Colonic mucosa (tissue), 4 donors: Measurements from ENCODE around the gene ERVFRD-1. TPM values are rescaled to one million over a fixed set of nuclear protein-coding genes. Genes with fewer than 3 reads are reported as not detected.

Experiments
- DNase-seq: peaks from one replicate; pipeline ENCODE4 v3.0.0-alpha.2; 2020
- H3K27ac ChIP-seq: fragments of 200-600 bp; one replicate; pipeline ENCODE4 v1.8.0; 2021
- H3K27me3 ChIP-seq: fragments of 200-600 bp; one replicate; pipeline ENCODE4 v1.8.0; 2021
- H3K36me3 ChIP-seq: fragments of 200-600 bp; one replicate; pipeline ENCODE4 v1.8.0; 2021
- H3K4me1 ChIP-seq: fragments of 200-600 bp; one replicate; pipeline ENCODE4 v1.8.0; 2021; ENCODE audit warnings: mild to moderate bottlenecking
- H3K4me3 ChIP-seq: fragments of 200-600 bp; one replicate; pipeline ENCODE4 v1.8.0; 2021
- H3K9ac ChIP-seq, 2 donors: one replicate each; pipeline ENCODE4 v1.7.0; 2013; ENCODE audit warnings: control low read depth in 2 of 2, low read depth in 2 of 2, low read length in 2 of 2
- H3K9me3 ChIP-seq: fragments of 200-600 bp; one replicate; pipeline ENCODE4 v1.8.0; 2021
- CTCF ChIP-seq: fragments of 200-600 bp; IDR thresholded peaks from one replicate; pipeline ENCODE4 v1.8.0; 2022; ENCODE audit warnings: antibody characterized with exemption, mild to moderate bottlenecking
- intact Hi-C: fragments of 100-400 bp; cut with DNase I; formaldehyde crosslinking; loops from one replicate; pipeline ENCODE4 v1.14.1; 2022
- total RNA-seq, 2 donors: library from RNA; stranded (reverse); fragmentation: NEBNext Ultra II Directional in 1 of 2; extraction: Animal tissue kit (Norgen Biotek cat#: 25700) in 1 of 2; gene quantifications; one replicate each; pipeline ENCODE4 v1.2.1, GENCODE V29; 2021
- donor health status: healthy.
- donor health status: DM: no; HTN: no; CAD: no.
- donor health status: DM: no; HTN: no; CAD: no.

The ERVFRD-1 gene
- total RNA-seq, 2 donors from 2014 or later = 0.10 TPM; not detected in 1

DNA sequence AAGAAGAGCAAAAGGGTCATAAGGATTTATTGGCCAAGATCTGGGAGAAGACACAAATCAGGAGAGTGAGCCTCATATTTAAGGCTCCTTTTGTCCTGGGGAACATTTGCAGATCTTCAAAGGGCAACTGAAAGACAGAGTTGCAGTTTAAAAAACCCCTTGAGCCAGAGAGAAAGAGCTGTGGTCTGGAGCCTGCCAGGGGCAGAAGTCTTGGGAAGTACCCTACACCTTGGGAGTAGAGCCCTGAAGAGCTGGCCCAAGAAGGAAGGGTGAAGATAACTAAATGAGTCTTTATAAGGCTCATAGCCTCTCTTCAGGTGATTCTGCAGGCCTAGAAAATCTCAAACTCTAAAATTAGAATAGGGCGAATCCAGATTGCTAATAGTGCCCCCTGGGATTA is 40.0 kb upstream of the ERVFRD-1 start:
- H3K36me3 ChIP-seq = no peaks in the 10 kb centered on the region
- no peaks in the 10 kb centered on the region for H3K9me3 ChIP-seq
- no peak overlapping the region for H3K4me3 ChIP-seq
- H3K4me1 ChIP-seq = no peaks in the 10 kb centered on the region
- intact Hi-C loops = no loop called here
- H3K27me3 ChIP-seq = no peaks in the 10 kb centered on the region
- DNase-seq = no peak
- no peak overlapping the region for H3K9ac ChIP-seq
- H3K27ac ChIP-seq = no peak overlapping the region
- no peak for TF ChIP-seq CTCF

GRCh38 chr6:11149551-11149950 is 38.0 kb upstream of the ERVFRD-1 start:
- Histone ChIP-seq H3K9ac (no peak overlapping the region), H3K9me3 (no peaks in the 10 kb centered on the region), H3K27me3 (no peaks in the 10 kb centered on the region), H3K36me3 (no peaks in the 10 kb centered on the region), H3K4me1 (no peaks in the 10 kb centered on the region), H3K27ac (no peak overlapping the region), H3K4me3 (no peak overlapping the region)
- TF ChIP-seq CTCF = no peak
- no peak for DNase-seq
- intact Hi-C loops = no loop called here

GRCh38 chr6:11146117-11146826 is 34.7 kb upstream of the ERVFRD-1 start:
- TF ChIP-seq CTCF = no peak
- H3K9ac ChIP-seq = no peak overlapping the region
- no peaks in the 10 kb centered on the region for H3K4me1 ChIP-seq
- DNase-seq = no peak
- H3K27me3 ChIP-seq = no peaks in the 10 kb centered on the region
- no peaks in the 10 kb centered on the region for H3K9me3 ChIP-seq
- no peak overlapping the region for H3K4me3 ChIP-seq
- no peak overlapping the region for H3K27ac ChIP-seq
- no peaks in the 10 kb centered on the region for H3K36me3 ChIP-seq
- intact Hi-C loops = no loop called here

- TF ChIP-seq CTCF = peak; percentile 88
- no peak overlapping the region for H3K27ac ChIP-seq
Observed at GRCh38 chr6:11144393-11144851, 32.9 kb upstream of the ERVFRD-1 start.

GRCh38 chr6:11143394-11144371 is 32.2 kb upstream of the ERVFRD-1 start:
- Histone ChIP-seq H3K9ac (no peak overlapping the region), H3K4me1 (no peaks in the 10 kb centered on the region), H3K4me3 (no peak overlapping the region), H3K27me3 (no peaks in the 10 kb centered on the region), H3K9me3 (no peaks in the 10 kb centered on the region), H3K27ac (no peak overlapping the region), H3K36me3 (no peaks in the 10 kb centered on the region)
- TF ChIP-seq CTCF = no peak
- peak; percentile 44 for DNase-seq
- intact Hi-C loops = loop anchor here (2.0 to 5.0 kb wide), 2 partner anchors 351 to 434 kb away; no protein-coding TSS in a partner anchor

More at GRCh38 chr6:11144393-11144851, 32.9 kb upstream of the ERVFRD-1 start:
- H3K36me3 ChIP-seq = no peaks in the 10 kb centered on the region
- no peak overlapping the region for H3K4me3 ChIP-seq
- DNase-seq = peak; percentile 85
- intact Hi-C loops = loop anchor here (2.0 to 5.0 kb wide), 2 partner anchors 350 to 433 kb away; no protein-coding TSS in a partner anchor
- no peaks in the 10 kb centered on the region for H3K4me1 ChIP-seq
- no peaks in the 10 kb centered on the region for H3K9me3 ChIP-seq
- H3K27me3 ChIP-seq = no peaks in the 10 kb centered on the region
- no peak overlapping the region for H3K9ac ChIP-seq
